ENCODE measurements around the gene COL16A1. TPM values are rescaled to one million over a fixed set of nuclear protein-coding genes. Genes with fewer than 3 reads are reported as not detected.

Gene COL16A1
- total RNA-seq, 1 experiment from 2014 or later = 6.2 TPM

DNA sequence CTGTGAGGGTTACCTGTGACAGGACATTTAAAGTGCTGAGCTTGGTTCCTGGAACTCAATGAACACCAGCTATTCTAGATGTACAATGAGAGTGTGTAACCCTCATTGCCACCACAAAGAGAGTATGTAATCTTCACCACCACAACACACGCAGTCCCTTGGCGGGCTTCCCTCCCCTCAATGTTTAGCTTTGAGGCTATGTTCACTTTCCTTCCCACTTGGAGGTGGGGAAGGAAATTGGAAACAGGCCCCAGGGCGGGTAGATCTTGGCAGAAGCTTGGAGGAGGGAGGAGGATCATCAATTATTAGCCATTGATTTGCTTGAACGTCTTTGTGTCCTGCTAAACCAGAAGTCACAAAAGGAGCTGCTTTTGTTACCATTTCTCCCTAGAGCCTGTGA, 8.3 kb upstream of the COL16A1 start:
- no peak overlapping the region for H4K5ac ChIP-seq (ENCODE audit: insufficient read length, low read depth, low read length)
- H3K27ac Mint-ChIP-seq = peak overlapping the region in 1 of 3 experiments; percentile 12; a peak in 1 of 7 replicates
- H4K20me1 ChIP-seq (ENCODE audit: control insufficient read depth, insufficient read depth, insufficient read length) = no peaks in the 10 kb centered on the region
- H3K23me2 ChIP-seq (ENCODE audit: insufficient read length, low read depth, low read length, poor library complexity, severe bottlenecking) = peaks cover 8% of the 10 kb centered on the region
- no peak for DNase-seq
- no peak overlapping the region for H3K14ac ChIP-seq (ENCODE audit: insufficient read depth, low read length)
- H2BK15ac ChIP-seq (ENCODE audit: low read depth, low read length) = no peak overlapping the region
- no peak overlapping the region for H2BK12ac ChIP-seq (ENCODE audit: insufficient read length, low read depth, low read length)
- no peak overlapping the region for H3K56ac ChIP-seq (ENCODE audit: insufficient read length, low read depth, low read length)
- no peak overlapping the region for H4K91ac ChIP-seq (ENCODE audit: insufficient read length, low read depth, low read length)
- H3T11ph ChIP-seq (ENCODE audit: low read length) = no peak overlapping the region
- H3K9ac ChIP-seq (ENCODE audit: extremely low read depth, insufficient read length, low read length) = no peak overlapping the region
- no peak overlapping the region for H3K4me2 ChIP-seq (ENCODE audit: insufficient read depth, insufficient read length, low read length)
- WGBS (ENCODE audit: extremely low coverage, insufficient read length, low lambda C conversion rate) = no CpG with 5 or more reads among the region's 4 CpGs
- H3K23ac ChIP-seq (ENCODE audit: insufficient read length, low read depth, low read length) = no peak overlapping the region
- H2BK5ac ChIP-seq (ENCODE audit: insufficient read length, low read length) = no peak overlapping the region
- no peak overlapping the region for H2AFZ ChIP-seq (ENCODE audit: low read length)
- H2BK120ac ChIP-seq (ENCODE audit: low read depth, low read length, poor library complexity, severe bottlenecking) = no peak overlapping the region
- H3K27ac ChIP-seq (ENCODE audit: insufficient read length, low read depth, low read length) = no peak overlapping the region
- H3K79me2 ChIP-seq (ENCODE audit: insufficient read depth, low read length) = no peaks in the 10 kb centered on the region
- no peak overlapping the region for H3K4ac ChIP-seq (ENCODE audit: low read depth, low read length)
- no peaks in the 10 kb centered on the region for H3K9me3 ChIP-seq (ENCODE audit: control insufficient read depth, low read depth, low read length)
- TF ChIP-seq, protein P1, sequence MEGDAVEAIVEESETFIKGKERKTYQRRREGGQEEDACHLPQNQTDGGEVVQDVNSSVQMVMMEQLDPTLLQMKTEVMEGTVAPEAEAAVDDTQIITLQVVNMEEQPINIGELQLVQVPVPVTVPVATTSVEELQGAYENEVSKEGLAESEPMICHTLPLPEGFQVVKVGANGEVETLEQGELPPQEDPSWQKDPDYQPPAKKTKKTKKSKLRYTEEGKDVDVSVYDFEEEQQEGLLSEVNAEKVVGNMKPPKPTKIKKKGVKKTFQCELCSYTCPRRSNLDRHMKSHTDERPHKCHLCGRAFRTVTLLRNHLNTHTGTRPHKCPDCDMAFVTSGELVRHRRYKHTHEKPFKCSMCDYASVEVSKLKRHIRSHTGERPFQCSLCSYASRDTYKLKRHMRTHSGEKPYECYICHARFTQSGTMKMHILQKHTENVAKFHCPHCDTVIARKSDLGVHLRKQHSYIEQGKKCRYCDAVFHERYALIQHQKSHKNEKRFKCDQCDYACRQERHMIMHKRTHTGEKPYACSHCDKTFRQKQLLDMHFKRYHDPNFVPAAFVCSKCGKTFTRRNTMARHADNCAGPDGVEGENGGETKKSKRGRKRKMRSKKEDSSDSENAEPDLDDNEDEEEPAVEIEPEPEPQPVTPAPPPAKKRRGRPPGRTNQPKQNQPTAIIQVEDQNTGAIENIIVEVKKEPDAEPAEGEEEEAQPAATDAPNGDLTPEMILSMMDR (conservative IDR thresholded peaks at IDR 0.05) = no peak
- peaks cover 3% of the 10 kb centered on the region; the same call in 1 of the 2 replicates for H3K4me1 ChIP-seq (ENCODE audit: insufficient read depth, low read length)
- H3K4me1 Mint-ChIP-seq = peaks cover 38 to 44% of the 10 kb centered on the region in 2 experiments
- H2AK5ac ChIP-seq (ENCODE audit: insufficient read length, low read length) = no peak overlapping the region
- no peak overlapping the region for H4K8ac ChIP-seq (replicated peaks; ENCODE audit: insufficient read length, low read depth, low read length)
- H2BK20ac ChIP-seq (ENCODE audit: low read depth, low read length, poor library complexity, severe bottlenecking) = no peak overlapping the region
- no peaks in the 10 kb centered on the region for H3K27me3 ChIP-seq (ENCODE audit: insufficient read depth, low read length)
- H3K9me3 Mint-ChIP-seq = no peaks in the 10 kb centered on the region; a peak in 1 of 5 replicates
- no peaks in the 10 kb centered on the region for H3K36me3 Mint-ChIP-seq (ENCODE audit: insufficient read depth in 1 of 3, low read depth in 3 of 3)
- no peaks in the 10 kb centered on the region for H3K79me1 ChIP-seq (ENCODE audit: insufficient read depth, low read depth, low read length, poor library complexity, severe bottlenecking)
- no peak overlapping the region for H3K4me3 Mint-ChIP-seq
- H3K18ac ChIP-seq (ENCODE audit: insufficient read length, low read depth, low read length) = no peak overlapping the region
- peaks cover 8% of the 10 kb centered on the region for H3K27me3 Mint-ChIP-seq (ENCODE audit: low read depth)

Data from H9 (cell line).